Measurements from ENCODE around the gene CALB2. TPM values are rescaled to one million over a fixed set of nuclear protein-coding genes. Genes with fewer than 3 reads are reported as not detected.
"Not testable (repeated sequence)": the region's sequence is repeated elsewhere in the genome, so short reads cannot be mapped to it uniquely, and the experiment has no call there.

Gene CALB2, protein sequence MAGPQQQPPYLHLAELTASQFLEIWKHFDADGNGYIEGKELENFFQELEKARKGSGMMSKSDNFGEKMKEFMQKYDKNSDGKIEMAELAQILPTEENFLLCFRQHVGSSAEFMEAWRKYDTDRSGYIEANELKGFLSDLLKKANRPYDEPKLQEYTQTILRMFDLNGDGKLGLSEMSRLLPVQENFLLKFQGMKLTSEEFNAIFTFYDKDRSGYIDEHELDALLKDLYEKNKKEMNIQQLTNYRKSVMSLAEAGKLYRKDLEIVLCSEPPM
- total RNA-seq: 1 to 10 TPM; 1.7 to 3.3 (median 2.6) TPM
- 0.95 TPM for polyA plus RNA-seq
- long read RNA-seq, donor 1, partial matches to known transcripts: 1 of 4 reads
- long read RNA-seq, donor 1, other reads (novel, unspliced or antisense): 0 of 4 reads
- long read RNA-seq, donor 2, partial matches to known transcripts: 0 of 1 reads
- long read RNA-seq, donor 2, other reads (novel, unspliced or antisense): 0 of 1 reads
- long read RNA-seq, donor 3, partial matches to known transcripts: 1 of 3 reads
- long read RNA-seq, donor 3, other reads (novel, unspliced or antisense): 0 of 3 reads
- long read RNA-seq, donor 4, partial matches to known transcripts: 0 of 3 reads
- long read RNA-seq, donor 4, other reads (novel, unspliced or antisense): 0 of 3 reads

DNA sequence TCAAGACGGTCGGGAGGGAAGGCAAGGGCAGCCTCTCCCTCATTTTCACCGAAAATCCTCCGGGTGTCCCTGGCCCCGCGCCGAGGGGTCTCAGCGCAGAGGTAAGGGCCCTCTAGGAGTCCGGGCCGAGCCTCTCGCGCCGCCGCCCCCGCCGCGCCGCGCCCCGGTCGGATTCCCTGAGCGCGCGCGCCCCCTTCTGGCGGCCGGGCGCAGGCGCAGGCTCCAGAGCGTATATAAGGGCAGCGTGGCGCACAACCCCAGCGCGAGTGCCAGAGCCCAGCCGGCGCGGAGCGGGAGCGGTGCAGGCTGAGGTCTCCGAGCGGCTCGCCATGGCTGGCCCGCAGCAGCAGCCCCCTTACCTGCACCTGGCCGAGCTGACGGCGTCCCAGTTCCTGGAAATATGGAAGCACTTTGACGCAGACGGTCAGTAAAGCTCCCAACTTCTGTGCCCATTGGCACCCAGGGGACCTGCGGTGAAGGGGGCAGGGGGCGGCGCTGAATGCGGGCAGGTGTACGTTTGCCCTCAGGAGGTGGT is at the start of gene CALB2:
CALB2 (plus strand) TSS at position 260 of the 535 bp plus-strand sequence; CDS start at position 330, 70 bp downstream.
- intact Hi-C loops (cut with DNase I): loop anchor here in 1 of 4 donors (10.0 kb wide), 1 partner anchor 554 kb away; the partner anchor contains the start of gene VAC14
- peak; percentile 88 to 89 for ATAC-seq
- H3K9me3 ChIP-seq (ENCODE audit: control insufficient read depth, low read length): no peaks in the 10 kb centered on the region
- no peak within 1 kb of the TSS for H3K27ac ChIP-seq (ENCODE audit: low read length)
- 1% methylated on average over 53 of the region's 53 CpGs for WGBS
- no peaks in the 10 kb centered on the region for H3K27me3 ChIP-seq (ENCODE audit: control insufficient read depth, insufficient read depth)
- H3K4me3 ChIP-seq (ENCODE audit: low read length): no peak within 1 kb of the TSS
- DNase-seq: peak; percentile 64 to 92 (median 88)
- H3K4me1 ChIP-seq (ENCODE audit: control insufficient read depth, insufficient read depth, low read length): no peaks in the 10 kb centered on the region

DNA sequence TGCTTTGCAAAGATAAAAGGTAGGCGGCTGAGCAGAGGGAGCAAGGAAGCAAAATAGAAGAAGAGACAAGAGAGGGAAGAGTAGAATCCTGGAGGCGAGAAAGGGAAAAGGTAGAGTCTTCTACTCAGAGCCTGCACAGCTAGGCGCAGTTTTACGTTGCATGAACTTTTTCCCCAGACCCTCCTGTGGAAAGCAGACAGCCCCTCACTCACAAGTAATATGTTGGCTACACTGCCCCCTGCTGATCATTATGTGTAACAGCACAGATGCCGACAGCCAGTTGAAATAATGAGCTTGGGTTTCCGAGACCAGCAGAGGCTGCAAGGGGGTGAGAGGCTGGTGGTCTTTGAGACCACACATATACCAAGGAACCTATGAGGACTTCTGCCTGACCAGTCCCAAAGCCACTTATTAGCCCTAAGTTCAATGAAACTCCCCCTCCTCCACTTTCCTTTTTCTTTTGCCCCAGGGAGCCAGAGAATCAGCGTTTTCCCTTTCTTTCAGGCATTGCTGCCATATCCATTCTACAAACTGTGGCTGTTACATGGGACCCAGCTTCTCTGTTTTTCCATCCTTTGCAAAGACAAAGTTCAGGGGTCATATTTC is 46.9 kb upstream of the CALB2 start:
- ATAC-seq: peak in 1 of 2 donors; percentile 11
- H3K9me3 ChIP-seq (ENCODE audit: control insufficient read depth, low read length): no peaks in the 10 kb centered on the region
- H3K4me1 ChIP-seq (ENCODE audit: control insufficient read depth, insufficient read depth, low read length): no peaks in the 10 kb centered on the region
- no peak overlapping the region for H3K27ac ChIP-seq (ENCODE audit: low read length)
- WGBS: 16% methylated on average over 7 of the region's 7 CpGs
- H3K4me3 ChIP-seq (ENCODE audit: low read length): no peak overlapping the region
- no peak for DNase-seq
- intact Hi-C loops (cut with DNase I): no loop called here
- H3K27me3 ChIP-seq (ENCODE audit: control insufficient read depth, insufficient read depth): no peaks in the 10 kb centered on the region

DNA sequence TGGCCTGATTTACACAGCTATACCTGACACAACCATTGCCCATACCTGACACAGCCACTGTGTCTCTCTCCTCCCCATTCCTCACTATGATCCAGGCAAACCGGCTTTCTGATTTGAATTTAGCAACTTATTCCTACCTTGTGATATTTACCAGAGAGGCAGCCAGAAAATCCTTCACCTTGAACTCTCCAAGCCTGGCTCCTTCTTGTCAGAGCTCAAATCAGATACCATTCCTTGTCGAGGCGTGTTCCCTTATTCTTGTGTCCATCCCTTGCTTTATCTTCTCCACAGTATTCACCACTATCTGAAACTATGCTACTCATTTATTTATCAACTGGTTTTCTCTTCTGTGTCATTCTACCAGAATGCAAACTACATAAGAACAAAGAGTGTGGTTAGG is 44.9 kb upstream of the CALB2 start:
- intact Hi-C loops (cut with DNase I); DNase-seq; H3K27me3 ChIP-seq (ENCODE audit: control insufficient read depth, insufficient read depth); ATAC-seq; H3K27ac ChIP-seq (ENCODE audit: low read length); H3K9me3 ChIP-seq (ENCODE audit: control insufficient read depth, low read length); H3K4me1 ChIP-seq (ENCODE audit: control insufficient read depth, insufficient read depth, low read length); H3K4me3 ChIP-seq (ENCODE audit: low read length): not testable (repeated sequence)
- WGBS: 43% methylated on average over 3 of the region's 3 CpGs

DNA sequence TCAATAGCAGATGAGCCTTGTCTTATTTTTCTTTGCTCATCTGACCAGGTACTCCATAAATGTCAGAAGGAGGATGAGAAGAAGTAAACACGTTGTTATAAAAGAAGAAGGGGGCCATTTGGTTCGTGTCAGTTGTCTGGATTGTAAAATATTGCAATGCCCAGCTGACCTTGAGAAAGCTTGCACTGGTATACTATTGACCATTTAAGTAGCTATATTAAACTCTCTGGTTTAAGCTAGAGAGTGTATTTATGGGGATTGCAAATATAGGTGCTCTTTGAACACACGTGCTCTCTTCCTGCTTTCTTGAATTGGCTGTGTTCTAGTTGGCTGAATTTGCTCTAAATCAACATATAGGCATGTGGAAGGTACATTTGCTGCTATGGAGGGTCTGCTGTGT is 43.3 kb upstream of the CALB2 start:
- no peak overlapping the region for H3K27ac ChIP-seq (ENCODE audit: low read length)
- ATAC-seq: no peak
- no peak overlapping the region for H3K4me3 ChIP-seq (ENCODE audit: low read length)
- intact Hi-C loops (cut with DNase I): no loop called here
- no peak for DNase-seq
- WGBS: 26% methylated on average over 3 of the region's 3 CpGs
- H3K9me3 ChIP-seq (ENCODE audit: control insufficient read depth, low read length): no peaks in the 10 kb centered on the region
- H3K27me3 ChIP-seq (ENCODE audit: control insufficient read depth, insufficient read depth): no peaks in the 10 kb centered on the region
- H3K4me1 ChIP-seq (ENCODE audit: control insufficient read depth, insufficient read depth, low read length): no peaks in the 10 kb centered on the region

DNA sequence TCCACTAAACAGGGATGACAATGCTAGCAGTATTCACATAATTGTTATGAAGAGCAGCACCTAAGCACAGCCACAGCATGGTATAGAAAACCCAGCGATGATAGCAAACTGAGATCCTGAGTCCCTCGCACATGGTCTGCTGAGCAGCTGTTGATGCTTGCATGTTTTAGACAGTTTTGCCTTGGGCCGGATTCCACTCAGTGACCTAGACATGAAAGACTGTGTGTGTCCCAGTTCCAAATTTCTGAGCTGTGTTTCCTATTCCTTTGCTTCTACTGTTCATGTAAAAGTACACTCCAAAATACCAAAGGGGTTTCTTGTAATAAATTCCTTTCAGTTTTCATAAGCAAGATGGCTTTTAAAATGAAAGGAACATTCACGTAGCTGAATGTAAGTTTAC is 38.5 kb upstream of the CALB2 start:
- Histone ChIP-seq H3K9me3 (ENCODE audit: control insufficient read depth, low read length) (no peaks in the 10 kb centered on the region), H3K27me3 (ENCODE audit: control insufficient read depth, insufficient read depth) (no peaks in the 10 kb centered on the region), H3K27ac (ENCODE audit: low read length) (no peak overlapping the region), H3K4me1 (ENCODE audit: control insufficient read depth, insufficient read depth, low read length) (no peaks in the 10 kb centered on the region), H3K4me3 (ENCODE audit: low read length) (no peak overlapping the region)
- 86% methylated on average over 4 of the region's 4 CpGs for WGBS
- intact Hi-C loops (cut with DNase I): no loop called here
- ATAC-seq (no peak), DNase-seq (no peak)

DNA sequence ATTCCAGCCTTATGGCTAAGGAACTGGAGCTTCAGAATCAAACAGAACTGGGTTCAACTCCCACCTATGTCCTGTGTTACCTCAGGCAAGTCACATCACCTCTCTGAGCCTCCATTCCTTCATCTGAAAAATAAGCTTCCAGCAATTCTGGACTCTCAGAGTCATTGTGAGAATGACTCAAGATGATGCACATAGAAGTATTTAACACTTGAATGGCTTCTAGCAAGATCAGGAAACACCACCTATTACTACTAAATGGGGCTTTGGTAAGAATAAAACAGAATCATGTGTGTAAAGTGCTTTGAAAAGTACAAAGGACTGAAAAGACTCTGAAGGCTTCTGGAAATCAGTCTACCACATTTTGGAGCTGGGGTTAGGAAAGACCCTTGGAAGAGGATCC is 30.8 kb upstream of the CALB2 start:
- ATAC-seq: no peak
- H3K27me3 ChIP-seq (ENCODE audit: control insufficient read depth, insufficient read depth): no peaks in the 10 kb centered on the region
- no peaks in the 10 kb centered on the region for H3K4me1 ChIP-seq (ENCODE audit: control insufficient read depth, insufficient read depth, low read length)
- intact Hi-C loops (cut with DNase I): no loop called here
- DNase-seq: no peak
- no peak overlapping the region for H3K27ac ChIP-seq (ENCODE audit: low read length)
- H3K4me3 ChIP-seq (ENCODE audit: low read length): no peak overlapping the region
- H3K9me3 ChIP-seq (ENCODE audit: control insufficient read depth, low read length): no peaks in the 10 kb centered on the region

DNA sequence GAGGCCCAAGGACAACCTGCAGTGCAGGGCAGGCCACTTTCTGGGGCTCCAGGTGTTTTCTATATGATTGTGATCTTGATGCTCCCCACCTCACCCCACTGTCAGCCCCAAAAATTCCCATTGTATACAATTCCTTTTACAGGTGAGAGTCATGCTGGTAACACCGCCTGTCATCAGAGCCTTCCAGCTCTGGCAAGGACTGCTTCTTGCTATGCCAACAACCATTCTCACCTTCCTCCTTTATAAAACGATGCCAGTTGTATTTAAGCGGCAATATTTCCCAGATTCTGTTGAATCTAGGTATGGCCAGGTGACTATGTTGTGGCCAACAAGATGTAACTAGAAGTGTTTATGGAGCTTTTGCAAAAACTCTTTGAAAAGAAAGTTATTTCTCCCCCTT is 30.4 kb upstream of the CALB2 start:
- DNase-seq: no peak
- Histone ChIP-seq H3K9me3 (ENCODE audit: control insufficient read depth, low read length) (no peaks in the 10 kb centered on the region), H3K4me1 (ENCODE audit: control insufficient read depth, insufficient read depth, low read length) (no peaks in the 10 kb centered on the region), H3K4me3 (ENCODE audit: low read length) (no peak overlapping the region), H3K27me3 (ENCODE audit: control insufficient read depth, insufficient read depth) (no peaks in the 10 kb centered on the region), H3K27ac (ENCODE audit: low read length) (no peak overlapping the region)
- intact Hi-C loops (cut with DNase I): no loop called here
- ATAC-seq: no peak
- 85% methylated on average over 3 of the region's 3 CpGs for WGBS

DNA sequence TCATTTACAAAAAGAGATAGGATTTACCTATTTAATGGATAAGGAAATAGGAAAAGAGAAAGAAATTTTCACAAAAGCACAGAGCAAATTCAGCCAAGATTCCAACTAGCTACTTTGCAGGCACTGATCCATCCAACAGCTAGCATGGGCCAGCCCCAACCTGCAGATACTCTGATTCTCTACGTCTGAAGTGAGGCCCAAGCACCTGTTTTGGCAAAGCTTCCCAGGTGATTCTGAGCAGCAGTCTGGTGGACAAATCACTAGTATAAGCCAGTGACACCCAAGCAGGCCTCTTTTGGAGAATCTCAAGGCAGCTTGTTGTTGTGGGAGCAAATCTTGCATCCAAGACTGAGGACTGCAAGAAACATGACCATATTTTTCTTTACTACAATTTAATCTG is 20.9 kb upstream of the CALB2 start:
- no peaks in the 10 kb centered on the region for H3K9me3 ChIP-seq (ENCODE audit: control insufficient read depth, low read length)
- WGBS: 60% methylated on average over 1 of the region's 1 CpG
- H3K4me1 ChIP-seq (ENCODE audit: control insufficient read depth, insufficient read depth, low read length): no peaks in the 10 kb centered on the region
- H3K4me3 ChIP-seq (ENCODE audit: low read length): no peak overlapping the region
- no peak for DNase-seq
- no peaks in the 10 kb centered on the region for H3K27me3 ChIP-seq (ENCODE audit: control insufficient read depth, insufficient read depth)
- ATAC-seq: no peak
- no peak overlapping the region for H3K27ac ChIP-seq (ENCODE audit: low read length)
- intact Hi-C loops (cut with DNase I): no loop called here

DNA sequence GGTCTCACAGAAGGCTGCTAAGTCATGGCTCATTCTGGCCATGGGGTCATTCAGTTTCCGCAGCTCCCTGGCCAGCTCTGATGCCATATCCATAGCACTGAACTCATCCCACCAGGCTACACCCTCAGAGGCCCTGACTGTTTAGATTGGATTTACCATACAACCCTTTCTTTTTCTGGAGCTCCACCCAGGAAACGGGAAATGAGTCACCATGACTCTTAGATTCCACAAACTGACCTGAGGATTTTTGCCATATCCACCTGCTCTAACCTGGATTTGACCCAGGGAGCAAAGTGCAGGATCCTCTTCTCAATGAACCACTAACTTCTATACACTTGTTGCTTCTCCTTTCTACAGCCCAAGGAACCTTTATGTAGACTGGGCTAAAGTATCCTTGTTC is 20.3 kb upstream of the CALB2 start:
- Histone ChIP-seq H3K4me3 (ENCODE audit: low read length) (no peak overlapping the region), H3K27me3 (ENCODE audit: control insufficient read depth, insufficient read depth) (no peaks in the 10 kb centered on the region), H3K27ac (ENCODE audit: low read length) (no peak overlapping the region), H3K9me3 (ENCODE audit: control insufficient read depth, low read length) (no peaks in the 10 kb centered on the region), H3K4me1 (ENCODE audit: control insufficient read depth, insufficient read depth, low read length) (no peaks in the 10 kb centered on the region)
- 67% methylated on average over 2 of the region's 2 CpGs for WGBS
- intact Hi-C loops (cut with DNase I): no loop called here
- DNase-seq (no peak), ATAC-seq (no peak)

DNA sequence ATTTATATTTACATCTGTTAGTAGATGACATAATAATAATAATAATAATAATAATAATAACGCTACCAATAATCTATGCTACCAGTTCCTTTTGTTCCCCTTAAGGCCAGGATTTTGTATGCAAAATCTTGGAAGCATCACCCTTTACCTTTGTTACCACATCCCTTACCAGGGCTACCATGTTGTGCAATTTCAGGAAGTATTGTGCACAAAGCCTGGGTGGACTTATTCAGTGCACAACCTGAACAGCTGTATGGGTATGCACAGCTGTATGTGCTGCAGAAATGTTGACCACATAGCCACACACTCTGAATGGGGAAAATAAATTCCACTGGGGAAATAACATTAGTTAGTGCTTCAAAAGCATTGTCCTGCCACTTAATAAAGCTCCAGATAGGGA is 19.9 kb upstream of the CALB2 start:
- no peak overlapping the region for H3K4me3 ChIP-seq (ENCODE audit: low read length)
- H3K27me3 ChIP-seq (ENCODE audit: control insufficient read depth, insufficient read depth): no peaks in the 10 kb centered on the region
- no peak for ATAC-seq
- H3K27ac ChIP-seq (ENCODE audit: low read length): no peak overlapping the region
- H3K4me1 ChIP-seq (ENCODE audit: control insufficient read depth, insufficient read depth, low read length): no peaks in the 10 kb centered on the region
- DNase-seq: no peak
- intact Hi-C loops (cut with DNase I): no loop called here
- WGBS: 95% methylated on average over 1 of the region's 1 CpG
- H3K9me3 ChIP-seq (ENCODE audit: control insufficient read depth, low read length): no peaks in the 10 kb centered on the region

Data from right cardiac atrium (tissue), 5 donors.